ENCODE data around the gene PRKAR1A. TPM values are rescaled to one million over a fixed set of nuclear protein-coding genes. Genes with fewer than 3 reads are reported as not detected.
A peak's percentile ranks its signal among the peaks of the same experiment; 100 is the strongest.
"Not testable (repeated sequence)": the region's sequence is repeated elsewhere in the genome, so short reads cannot be mapped to it uniquely, and the experiment has no call there.

PRKAR1A gene
- polyA plus RNA-seq, 3 donors = 371 to 397 (median 391) TPM

- no peak for DNase-seq (ENCODE audit: extremely low read depth in 1 of 11, low read depth in 9 of 11, low spot score in 4 of 11)
These were observed 12.6 kb upstream of the PRKAR1A start for GRCh38 chr17:68499587-68499986.

GRCh38 chr17:68501074-68501473, 11.2 kb upstream of the PRKAR1A start:
- DNase-seq (ENCODE audit: extremely low read depth in 1 of 11, low read depth in 9 of 11, low spot score in 4 of 11) = no peak

GRCh38 chr17:68505951-68506350, 6.3 kb upstream of the PRKAR1A start:
- no peak for DNase-seq (ENCODE audit: extremely low read depth in 1 of 11, low read depth in 9 of 11, low spot score in 4 of 11)

- no peak for DNase-seq (ENCODE audit: extremely low read depth in 1 of 11, low read depth in 9 of 11, low spot score in 4 of 11)
These were observed 4.7 kb upstream of the PRKAR1A start for GRCh38 chr17:68507576-68507975.

GRCh38 chr17:68509141-68510057, 2.8 kb upstream of the PRKAR1A start:
- DNase-seq (ENCODE audit: extremely low read depth in 1 of 11, low read depth in 9 of 11, low spot score in 4 of 11) = no peak

GRCh38 chr17:68511254-68511670, 968 bp upstream of the PRKAR1A start:
- peak in 3 of 11 donors; percentile 70 to 79 (median 78) for DNase-seq (ENCODE audit: extremely low read depth in 1 of 11, low read depth in 9 of 11, low spot score in 4 of 11)

GRCh38 chr17:68511671-68512246, 471 bp upstream of the PRKAR1A start:
- DNase-seq (ENCODE audit: extremely low read depth in 1 of 11, low read depth in 9 of 11, low spot score in 4 of 11) = peak in 10 of 11 donors; percentile 77 to 90 (median 84)

GRCh38 chr17:68512960-68513474, 787 bp downstream of the PRKAR1A start:
- DNase-seq (ENCODE audit: extremely low read depth in 1 of 11, low read depth in 9 of 11, low spot score in 4 of 11) = peak in 1 of 11 donors; percentile 61

GRCh38 chr17:68513932-68514331, 1.7 kb downstream of the PRKAR1A start:
- DNase-seq (ENCODE audit: extremely low read depth in 1 of 11, low read depth in 9 of 11, low spot score in 4 of 11) = no peak

- DNase-seq (ENCODE audit: extremely low read depth in 1 of 11, low read depth in 9 of 11, low spot score in 4 of 11) = no peak
These were observed 2.8 kb downstream of the PRKAR1A start for GRCh38 chr17:68514831-68515635.

GRCh38 chr17:68516732-68517131, 4.5 kb downstream of the PRKAR1A start:
- DNase-seq (ENCODE audit: extremely low read depth in 1 of 11, low read depth in 9 of 11, low spot score in 4 of 11) = no peak

- DNase-seq (ENCODE audit: extremely low read depth in 1 of 11, low read depth in 9 of 11, low spot score in 4 of 11) = not testable (repeated sequence)
These were observed 5.4 kb downstream of the PRKAR1A start for GRCh38 chr17:68517605-68518004.

- no peak for DNase-seq (ENCODE audit: extremely low read depth in 1 of 11, low read depth in 9 of 11, low spot score in 4 of 11)
These were observed 6.0 kb downstream of the PRKAR1A start for GRCh38 chr17:68518063-68518815.

- DNase-seq (ENCODE audit: extremely low read depth in 1 of 11, low read depth in 9 of 11, low spot score in 4 of 11) = not testable (repeated sequence)
These were observed 6.8 kb downstream of the PRKAR1A start for GRCh38 chr17:68519051-68519450.

- DNase-seq (ENCODE audit: extremely low read depth in 1 of 11, low read depth in 9 of 11, low spot score in 4 of 11) = no peak
These were observed 7.7 kb downstream of the PRKAR1A start for GRCh38 chr17:68519911-68520310.

GRCh38 chr17:68522266-68522665, 10.0 kb downstream of the PRKAR1A start:
- no peak for DNase-seq (ENCODE audit: extremely low read depth in 1 of 11, low read depth in 9 of 11, low spot score in 4 of 11)

GRCh38 chr17:68526548-68526947, 14.3 kb downstream of the PRKAR1A start:
- no peak for DNase-seq (ENCODE audit: extremely low read depth in 1 of 11, low read depth in 9 of 11, low spot score in 4 of 11)

- no peak for DNase-seq (ENCODE audit: extremely low read depth in 1 of 11, low read depth in 9 of 11, low spot score in 4 of 11)
These were observed 15.1 kb downstream of the PRKAR1A start for GRCh38 chr17:68527314-68527713.

GRCh38 chr17:68531252-68531651, 19.0 kb downstream of the PRKAR1A start:
- no peak for DNase-seq (ENCODE audit: extremely low read depth in 1 of 11, low read depth in 9 of 11, low spot score in 4 of 11)

All from renal cortex interstitium (tissue), 11 donors.